IPS DF 19.7 (cell line): ENCODE results near the gene CDON.
A peak's percentile ranks its signal among the peaks of the same experiment; 100 is the strongest.

Experiments used
- DNase-seq: peaks from one replicate; pipeline ENCODE4 v3.0.0-alpha.2; 2013; ENCODE audit warnings: low read depth, low spot score

CDON gene

GRCh38 chr11:126062679-126063506 is at the start of gene CDON:
Gene CDON, minus strand, starts transcription at chr11:126062866. Its CDS starts 39,390 bp downstream, at chr11:126023476.
- DNase-seq = no peak

GRCh38 chr11:126111458-126112116 is 48.9 kb upstream of the CDON start:
- DNase-seq = no peak

- no peak for DNase-seq
Measured at GRCh38 chr11:126109941-126110731, 47.5 kb upstream of the CDON start.

- DNase-seq = no peak
Measured at GRCh38 chr11:126106594-126107328, 44.1 kb upstream of the CDON start.

GRCh38 chr11:126105748-126106080 is 43.0 kb upstream of the CDON start:
- no peak for DNase-seq

GRCh38 chr11:126105022-126105747 is 42.5 kb upstream of the CDON start:
- no peak for DNase-seq

GRCh38 chr11:126104420-126104819 is 41.8 kb upstream of the CDON start:
- peak; percentile 69 for DNase-seq

- no peak for DNase-seq
Measured at GRCh38 chr11:126103150-126103549, 40.5 kb upstream of the CDON start.

- DNase-seq = no peak
Measured at GRCh38 chr11:126102436-126102981, 39.8 kb upstream of the CDON start.

- no peak for DNase-seq
Measured at GRCh38 chr11:126101930-126102283, 39.2 kb upstream of the CDON start.

GRCh38 chr11:126101251-126101929 is 38.7 kb upstream of the CDON start:
- DNase-seq = no peak

GRCh38 chr11:126100716-126101115 is 38.0 kb upstream of the CDON start:
- DNase-seq = no peak

- no peak for DNase-seq
Measured at GRCh38 chr11:126098204-126098769, 35.6 kb upstream of the CDON start.

- no peak for DNase-seq
Measured at GRCh38 chr11:126095745-126096144, 33.1 kb upstream of the CDON start.

- no peak for DNase-seq
Measured at GRCh38 chr11:126090452-126090851, 27.8 kb upstream of the CDON start.

- DNase-seq = no peak
Measured at GRCh38 chr11:126088999-126089398, 26.3 kb upstream of the CDON start.

- no peak for DNase-seq
Measured at GRCh38 chr11:126086248-126086647, 23.6 kb upstream of the CDON start.

- no peak for DNase-seq
Measured at GRCh38 chr11:126084608-126084912, 21.9 kb upstream of the CDON start.

- no peak for DNase-seq
Measured at GRCh38 chr11:126083829-126084607, 21.4 kb upstream of the CDON start.
